NCI-H774 (cell line): ENCODE data around the gene HDAC4.
"Not testable (repeated sequence)": the region's sequence is repeated elsewhere in the genome, so short reads cannot be mapped to it uniquely, and the experiment has no call there.

Source experiments
- DNase-seq: peaks from one replicate; lab custom pipeline; 2025; lab: John Stamatoyannopoulos, UW

The HDAC4 gene

GRCh38 chr2:239085201-239085992 lies 315.4 kb downstream of the HDAC4 start:
- DNase-seq, result no peak

GRCh38 chr2:239084007-239084406 lies 316.8 kb downstream of the HDAC4 start:
- DNase-seq, result no peak

GRCh38 chr2:239082425-239082824 lies 318.4 kb downstream of the HDAC4 start:
- no peak for DNase-seq

GRCh38 chr2:239081622-239082021 lies 319.2 kb downstream of the HDAC4 start:
- DNase-seq, result no peak

- no peak for DNase-seq
Observed at GRCh38 chr2:239081046-239081445, 319.8 kb downstream of the HDAC4 start.

GRCh38 chr2:239079671-239080294 lies 321.0 kb downstream of the HDAC4 start:
- DNase-seq, result no peak

GRCh38 chr2:239078128-239078924 lies 322.5 kb downstream of the HDAC4 start:
- DNase-seq, result no peak

GRCh38 chr2:239077260-239077659 lies 323.6 kb downstream of the HDAC4 start:
- no peak for DNase-seq

- no peak for DNase-seq
Observed at GRCh38 chr2:239075918-239076758, 324.7 kb downstream of the HDAC4 start.

- DNase-seq, result no peak
Observed at GRCh38 chr2:239073745-239074530, 326.9 kb downstream of the HDAC4 start.

GRCh38 chr2:239073270-239073669 lies 327.6 kb downstream of the HDAC4 start:
- DNase-seq, result no peak

GRCh38 chr2:239072786-239073185 lies 328.0 kb downstream of the HDAC4 start:
- no peak for DNase-seq

GRCh38 chr2:239070466-239070865 lies 330.4 kb downstream of the HDAC4 start:
- DNase-seq, result no peak

GRCh38 chr2:239069362-239070333 lies 331.2 kb downstream of the HDAC4 start:
- not testable (repeated sequence) for DNase-seq

GRCh38 chr2:239068411-239068810 lies 332.4 kb downstream of the HDAC4 start:
- no peak for DNase-seq

GRCh38 chr2:239067196-239067865 lies 333.5 kb downstream of the HDAC4 start:
- DNase-seq, result no peak

- no peak for DNase-seq
Observed at GRCh38 chr2:239066597-239066996, 334.2 kb downstream of the HDAC4 start.

- DNase-seq, result no peak
Observed at GRCh38 chr2:239065962-239066361, 334.9 kb downstream of the HDAC4 start.

GRCh38 chr2:239065537-239065936 lies 335.3 kb downstream of the HDAC4 start:
- no peak for DNase-seq
